Stimulated activated CD8-positive, alpha-beta memory T cell treated with anti-CD3 and anti-CD28 coated beads, Interleukin-4, amount 100 ng/mL, for 4 hours (primary cell): ENCODE measurements around the gene C3orf80.
"Not testable (repeated sequence)": the region's sequence is repeated elsewhere in the genome, so short reads cannot be mapped to it uniquely, and the experiment has no call there.

Experiments
- DNase-seq, 2 donors: peaks; one replicate each; pipeline ENCODE4 v3.0.0-alpha.2; 2020; ENCODE audit warnings: low read depth in 2 of 2, low spot score in 1 of 2

Gene C3orf80

DNA sequence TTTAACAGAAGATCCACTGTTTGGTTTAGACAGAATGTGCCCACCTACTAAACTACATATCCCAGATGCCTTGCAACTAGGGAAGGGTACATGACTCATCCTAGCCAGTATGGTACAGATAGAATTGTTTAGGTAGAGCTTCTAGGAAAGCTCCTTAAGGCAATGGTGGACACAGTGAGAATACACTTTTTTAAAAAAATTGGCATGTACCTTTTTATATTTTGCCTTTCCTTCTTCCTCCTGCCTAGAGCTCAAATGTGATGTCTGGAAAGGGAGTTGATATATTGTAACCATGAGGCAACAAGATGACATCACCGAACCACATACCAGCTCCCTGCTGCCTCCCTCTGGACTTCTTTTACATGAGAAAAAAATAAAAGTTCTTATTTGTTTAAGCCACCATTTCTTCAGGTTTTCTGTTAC lies 14.4 kb upstream of the C3orf80 start:
- no peak for DNase-seq

- DNase-seq, result no peak
Measured at GRCh38 chr3:160213191-160213590, 12.0 kb upstream of the C3orf80 start.

DNA sequence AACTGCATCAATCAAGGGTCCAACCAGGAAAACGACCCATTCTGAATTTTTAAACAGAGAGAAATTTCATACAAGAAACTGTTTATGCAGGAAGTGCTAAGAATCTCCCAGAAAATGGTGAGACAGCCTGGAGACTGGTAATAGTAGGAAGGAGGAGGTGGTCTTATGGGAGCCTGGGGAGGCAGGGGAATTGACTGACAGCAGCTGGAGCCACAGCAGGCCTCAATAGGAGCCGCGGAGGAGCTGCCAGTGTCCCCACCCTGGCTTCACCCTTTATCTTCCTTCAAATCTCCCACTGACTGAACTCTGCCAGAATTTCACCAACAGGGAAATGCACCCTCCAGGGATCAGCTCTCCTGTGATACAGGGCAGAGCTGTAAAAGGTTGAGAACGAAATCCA lies 7.5 kb upstream of the C3orf80 start:
- DNase-seq, result no peak

DNA sequence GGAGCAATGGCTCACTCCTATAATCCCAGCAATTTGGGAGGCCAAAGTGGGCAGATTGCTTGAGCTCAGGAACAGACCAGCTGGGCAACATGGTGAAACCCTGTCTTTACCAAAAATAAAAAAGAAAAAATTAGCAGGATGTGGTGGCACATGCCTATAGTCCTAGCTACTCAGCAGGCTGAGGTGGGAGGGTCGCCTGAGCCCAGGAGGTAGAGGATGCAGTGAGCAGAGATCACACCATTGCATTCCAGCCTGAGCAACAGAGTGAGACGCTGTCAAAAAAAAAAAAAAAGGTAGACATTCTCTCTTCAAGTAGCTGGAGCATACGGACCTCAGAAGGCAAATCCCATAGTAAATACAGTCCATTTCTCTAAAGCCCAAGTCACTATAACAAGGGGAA lies 7.1 kb upstream of the C3orf80 start:
- DNase-seq, result no peak

DNA sequence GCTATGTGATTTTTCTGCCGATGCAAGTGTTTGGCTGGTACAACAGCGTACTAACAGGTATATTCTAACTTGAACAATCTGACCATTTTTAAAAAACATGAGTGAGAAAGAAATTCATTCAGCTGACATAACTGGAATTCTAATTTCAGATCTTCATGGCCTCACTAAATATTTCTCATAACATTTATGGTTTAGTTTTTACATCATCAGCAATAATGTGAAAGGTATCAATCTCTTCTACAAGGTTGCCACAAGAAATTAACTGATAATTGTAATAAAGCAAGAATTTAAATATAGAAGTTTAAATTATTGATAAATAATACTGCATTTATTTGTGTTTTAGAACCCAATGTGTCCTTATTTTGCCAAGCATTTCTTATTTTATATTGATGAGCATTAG lies 5.2 kb upstream of the C3orf80 start:
- no peak for DNase-seq

GRCh38 chr3:160221019-160221418 lies 4.2 kb upstream of the C3orf80 start:
- DNase-seq, result no peak

DNA sequence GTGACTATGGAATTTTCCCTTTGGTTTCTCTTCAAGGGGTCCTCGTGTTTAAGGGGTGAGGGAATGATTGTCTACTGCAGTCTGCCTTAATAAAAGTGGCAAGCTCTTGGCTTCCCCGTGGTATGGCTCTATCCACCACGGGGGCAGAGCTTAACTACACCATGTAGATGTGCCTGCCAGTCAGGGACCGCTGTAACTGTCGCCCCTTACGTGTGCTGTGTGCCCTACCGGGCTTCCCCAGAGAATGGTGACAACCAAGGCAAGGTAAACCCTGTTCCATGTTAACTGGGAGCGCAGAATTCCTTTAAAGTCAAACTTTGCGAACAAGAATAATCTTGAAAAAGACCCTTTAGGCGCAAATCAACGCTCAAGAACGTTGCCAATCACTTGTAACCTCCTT lies 966 bp upstream of the C3orf80 start:
- DNase-seq, result no peak

GRCh38 chr3:160224811-160225175 lies 429 bp upstream of the C3orf80 start:
- no peak for DNase-seq

DNA sequence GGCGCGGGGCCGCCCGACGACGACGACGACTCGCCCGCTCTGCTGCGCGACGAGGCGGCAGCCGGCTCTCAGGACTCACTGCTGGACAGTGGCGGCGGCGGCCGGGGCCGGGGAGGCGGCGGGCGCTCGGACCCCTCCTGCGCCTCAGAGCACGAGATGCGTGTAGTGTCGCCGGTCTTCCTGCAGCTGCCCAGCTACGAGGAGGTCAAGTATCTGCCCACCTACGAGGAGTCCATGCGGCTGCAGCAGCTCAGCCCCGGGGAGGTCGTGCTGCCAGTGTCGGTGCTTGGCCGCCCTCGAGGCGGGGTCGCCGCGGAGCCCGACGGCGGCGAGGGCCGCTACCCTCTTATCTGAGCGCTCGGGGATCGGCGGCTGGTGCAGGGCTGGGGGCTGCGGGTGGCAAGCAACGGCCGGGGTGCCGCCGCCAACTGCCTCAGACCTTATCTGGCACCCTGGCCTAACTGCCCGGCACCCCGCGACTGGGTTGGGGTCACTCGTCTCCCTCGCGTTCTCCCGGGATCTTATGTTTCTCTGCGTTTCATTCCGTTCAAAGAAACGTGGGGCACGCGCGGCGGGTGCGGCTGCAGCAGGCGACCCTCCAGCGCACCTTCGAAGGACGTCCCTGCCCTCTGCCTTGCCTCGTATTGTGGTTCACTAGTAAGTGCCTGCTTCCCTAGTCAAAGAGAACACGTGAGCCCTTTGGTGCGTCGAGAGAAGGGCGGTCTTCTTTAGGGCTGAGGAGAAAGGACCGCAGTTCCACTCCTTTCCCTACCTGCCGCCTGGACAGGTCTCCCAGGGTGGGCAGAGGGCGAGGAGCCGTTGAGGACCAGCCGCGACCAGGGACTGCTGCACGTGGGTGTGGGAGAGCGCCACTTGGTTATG lies 1.0 kb downstream of the C3orf80 start:
- DNase-seq, result no peak

- no peak for DNase-seq
Measured at GRCh38 chr3:160227419-160227818, 2.2 kb downstream of the C3orf80 start.

GRCh38 chr3:160232014-160232413 lies 6.8 kb downstream of the C3orf80 start:
- no peak for DNase-seq

DNA sequence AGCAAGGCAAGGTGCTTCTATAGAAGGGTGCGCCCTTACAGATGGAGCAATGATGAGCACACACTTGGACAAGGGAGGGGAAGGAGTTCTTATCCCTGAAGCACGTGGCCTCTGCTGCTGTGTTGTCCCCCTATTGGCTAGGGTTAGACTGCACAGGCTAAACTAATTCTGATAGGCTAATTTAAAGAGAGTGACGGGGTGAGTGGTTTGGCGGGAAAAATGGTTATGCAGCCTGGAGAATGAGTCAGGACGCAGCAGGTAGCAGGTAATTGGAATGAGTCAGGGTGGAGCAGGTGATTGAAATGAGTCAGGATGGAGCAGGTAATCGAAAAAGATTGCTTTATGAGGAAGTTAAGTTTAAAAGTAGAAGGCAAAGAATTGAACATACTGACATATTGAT lies 15.5 kb downstream of the C3orf80 start:
- not testable (repeated sequence) for DNase-seq

DNA sequence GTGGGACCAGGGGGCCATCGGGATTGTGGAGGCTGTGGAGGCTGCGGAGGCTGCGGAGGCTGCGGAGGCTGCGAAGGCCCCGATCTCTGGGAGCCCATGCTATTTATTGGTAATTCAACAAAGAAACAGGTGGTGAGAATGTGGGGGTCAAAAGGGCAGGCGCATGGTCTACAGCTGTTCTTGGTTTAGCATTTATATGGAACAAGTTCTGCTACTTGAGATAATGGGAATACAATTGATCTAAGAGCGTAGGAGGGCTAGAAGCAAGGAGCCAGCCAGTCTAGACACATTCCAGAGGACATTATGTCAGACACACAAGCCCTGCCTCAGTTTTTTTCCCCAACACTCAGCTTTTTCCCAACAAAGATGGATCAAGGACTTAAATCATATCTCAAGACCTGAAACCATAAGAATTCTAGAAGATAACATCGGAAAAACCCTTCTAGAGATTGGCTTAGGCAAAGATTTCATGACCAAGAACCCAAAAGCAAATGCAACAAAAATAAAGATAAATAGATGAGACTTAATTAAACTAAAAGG lies 20.1 kb downstream of the C3orf80 start:
- no peak for DNase-seq

DNA sequence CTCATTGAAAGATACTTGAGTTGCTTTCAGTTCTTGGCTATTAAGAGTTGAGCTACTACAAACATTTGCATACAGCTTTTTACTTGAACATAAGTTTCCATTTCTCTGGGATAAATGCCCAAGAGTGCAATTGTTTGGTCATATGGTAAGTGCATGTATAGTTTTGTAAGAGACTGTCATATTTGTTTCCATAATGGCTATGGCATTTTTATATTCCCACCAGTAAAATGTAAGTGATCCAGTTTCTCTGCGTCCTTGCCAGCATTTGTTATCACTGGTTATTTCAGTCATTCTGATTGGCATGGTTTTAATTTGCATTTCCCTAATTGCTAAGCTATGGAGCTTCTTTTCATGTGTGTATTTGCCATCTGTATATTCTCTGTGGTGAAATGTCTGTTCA lies 22.5 kb downstream of the C3orf80 start:
- DNase-seq, result no peak

DNA sequence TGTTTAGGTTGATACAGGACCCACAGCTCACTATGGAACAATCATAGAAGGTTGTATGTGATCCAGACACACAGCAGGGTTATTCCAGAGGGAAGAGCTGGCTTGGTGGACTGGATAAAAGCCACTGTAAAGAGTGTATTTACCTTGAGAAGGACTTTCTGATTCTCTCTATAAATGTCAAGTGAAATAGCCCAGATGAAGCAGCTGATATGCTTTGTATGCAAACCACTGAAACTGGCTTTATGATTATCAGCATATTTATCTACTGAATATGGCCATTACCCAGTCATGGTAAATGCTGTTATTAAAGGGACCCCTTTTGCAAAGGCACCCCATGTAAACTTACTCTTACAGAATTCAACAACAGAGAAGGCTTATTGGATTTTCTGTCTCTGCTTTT lies 28.1 kb downstream of the C3orf80 start:
- no peak for DNase-seq

DNA sequence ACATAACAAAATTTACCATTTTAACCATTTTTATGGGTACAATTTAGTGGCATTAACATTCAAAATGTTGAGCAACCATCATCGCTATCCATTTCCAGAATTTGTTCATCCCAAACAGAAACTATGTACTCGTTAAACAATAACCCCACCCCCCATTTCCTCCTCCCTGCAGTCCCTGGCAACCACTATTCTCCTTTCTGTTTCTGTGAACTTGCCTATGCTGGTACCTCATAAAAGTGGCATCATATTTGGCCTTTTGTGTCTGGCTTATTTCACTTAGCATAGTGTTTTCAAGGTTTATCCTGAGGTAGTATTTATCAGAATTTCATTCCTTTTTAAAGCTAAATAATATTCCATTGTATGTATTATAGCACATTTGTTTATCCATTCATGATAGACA lies 32.4 kb downstream of the C3orf80 start:
- DNase-seq, result no peak

DNA sequence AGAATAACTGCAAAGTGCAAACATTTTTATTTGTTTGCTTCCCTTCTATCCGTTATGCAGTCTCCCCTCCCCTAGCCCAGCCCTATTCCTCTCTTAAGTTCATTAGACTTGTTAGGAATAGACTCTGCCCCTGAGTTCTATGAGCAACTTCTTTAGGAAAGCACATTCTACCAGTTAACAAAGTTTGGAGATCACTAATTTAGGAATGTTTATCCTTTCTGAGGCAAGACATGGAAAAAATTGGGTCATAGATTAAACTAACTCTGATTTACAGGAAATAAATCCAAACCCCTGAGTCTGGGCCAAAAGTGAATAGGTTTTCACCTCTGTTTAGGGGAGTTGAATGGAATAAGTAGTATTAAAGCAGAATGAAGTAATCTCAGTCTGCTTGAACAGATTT lies 34.4 kb downstream of the C3orf80 start:
- no peak for DNase-seq

GRCh38 chr3:160260587-160261270 lies 35.5 kb downstream of the C3orf80 start:
- no peak for DNase-seq

DNA sequence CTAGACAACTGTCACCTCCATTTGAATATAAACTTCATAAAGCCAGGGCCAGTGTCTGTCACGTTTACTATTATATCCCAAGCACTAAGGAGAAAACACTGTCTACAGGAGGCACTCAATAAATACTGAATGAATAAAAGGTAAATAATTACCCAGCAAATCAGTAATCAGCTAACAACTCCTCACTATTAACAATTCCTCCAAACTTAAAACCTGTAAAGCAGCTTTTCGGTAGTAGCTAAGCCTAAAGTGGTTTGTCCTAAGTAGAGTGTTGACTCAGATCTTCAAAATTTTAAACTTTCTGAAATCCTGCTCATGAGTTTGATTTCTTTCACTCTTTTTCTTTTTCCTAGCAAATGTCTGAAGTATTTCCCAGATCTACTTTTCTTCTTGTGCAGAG lies 39.9 kb downstream of the C3orf80 start:
- no peak for DNase-seq
